Measurements from ENCODE around the gene PPP1R12B.
"Not testable (repeated sequence)": the region's sequence is repeated elsewhere in the genome, so short reads cannot be mapped to it uniquely, and the experiment has no call there.

GRCh38 chr1:202636171-202636570 lies 287.7 kb downstream of the PPP1R12B start:
- not testable (repeated sequence) for TF ChIP-seq CTCF, POLR2A (IDR thresholded peaks at IDR 0.05)
